Measurements from ENCODE around the gene RGS2. TPM values are rescaled to one million over a fixed set of nuclear protein-coding genes. Genes with fewer than 3 reads are reported as not detected.
A peak's percentile ranks its signal among the peaks of the same experiment; 100 is the strongest.

RGS2 gene
- total RNA-seq (168 and 196 TPM in 2 replicates), polyA plus RNA-seq (263 and 283 TPM in 2 replicates)

DNA sequence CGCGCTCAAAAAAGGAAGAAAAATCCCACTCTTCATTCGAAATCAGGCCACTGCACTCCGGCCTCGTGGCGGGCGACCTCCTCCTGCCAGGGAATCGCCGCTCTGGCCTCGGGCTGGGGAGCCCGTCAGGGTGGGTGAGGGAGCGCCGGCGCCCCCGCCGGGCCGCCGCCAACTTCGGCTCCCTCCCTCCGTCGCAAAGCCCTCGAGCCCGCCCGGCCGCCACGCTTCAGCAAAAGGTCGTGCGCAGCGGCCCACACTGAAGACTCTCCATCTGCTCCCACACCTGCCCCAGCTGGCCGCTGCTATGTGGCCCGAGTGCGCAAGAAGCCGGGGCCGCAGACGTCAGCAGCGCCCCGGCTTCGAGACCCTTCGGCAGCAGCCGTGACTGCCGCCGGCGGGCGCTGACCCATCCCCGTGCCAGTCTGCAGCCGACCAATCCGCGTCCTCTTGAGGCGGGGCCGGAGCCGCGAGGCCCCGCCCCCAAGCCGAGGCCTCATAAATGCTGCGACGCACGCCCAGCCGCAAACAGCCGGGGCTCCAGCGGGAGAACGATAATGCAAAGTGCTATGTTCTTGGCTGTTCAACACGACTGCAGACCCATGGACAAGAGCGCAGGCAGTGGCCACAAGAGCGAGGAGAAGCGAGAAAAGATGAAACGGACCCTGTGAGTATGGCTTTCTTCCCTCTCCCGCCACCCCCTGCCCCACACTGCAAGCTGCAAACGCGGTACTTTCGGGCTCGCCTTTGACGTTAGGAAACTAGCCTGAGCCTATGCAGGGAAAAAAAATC is at the start of gene RGS2:
TSS of gene RGS2 (plus strand) at position 522 of the 789 bp plus-strand sequence. CDS start at position 555, 33 bp downstream.
- peak within 1 kb of the TSS; percentile 90 for H3K27ac ChIP-seq
- H3K9me3 ChIP-seq (ENCODE audit: low read depth), result no peaks in the 10 kb centered on the region
- peak within 1 kb of the TSS; percentile 72 for H3K4me3 ChIP-seq
- peak within 1 kb of the TSS; percentile 62 for H2AFZ ChIP-seq
- H3K4me2 ChIP-seq, result peak within 1 kb of the TSS; percentile 87
- peaks cover 20% of the 10 kb centered on the region for H3K79me2 ChIP-seq
- H3K36me3 ChIP-seq (replicated peaks; ENCODE audit: insufficient read depth, low read depth), result peaks cover 10% of the 10 kb centered on the region
- peaks cover 15% of the 10 kb centered on the region for H3K4me1 ChIP-seq (ENCODE audit: insufficient read depth)
- WGBS (ENCODE audit: low lambda C conversion rate, missing lambda C conversion rate), result under 1% methylated on average over 66 of the region's 72 CpGs
- peak; percentile 30 for TF ChIP-seq CTCF (IDR thresholded peaks at IDR 0.05; ENCODE audit: poor library complexity)
- no peak for TF ChIP-seq EZH2 (IDR thresholded peaks at IDR 0.05; ENCODE audit: borderline replicate concordance)
- no peak for TF ChIP-seq EZH2phosphoT487 (IDR thresholded peaks at IDR 0.05; ENCODE audit: low read depth, severe bottlenecking, unreplicated experiment)
- H4K20me1 ChIP-seq (ENCODE audit: insufficient read depth, poor library complexity, severe bottlenecking), result peaks cover 14% of the 10 kb centered on the region
- peak; percentile 97 for DNase-seq (ENCODE audit: low spot score)
- no peaks in the 10 kb centered on the region for H3K9me2 ChIP-seq (replicated peaks; ENCODE audit: insufficient read depth)
- H3K27me3 ChIP-seq, result no peaks in the 10 kb centered on the region

GRCh38 chr1:192759104-192759503 is 49.7 kb upstream of the RGS2 start:
- Histone ChIP-seq H2AFZ (no peak overlapping the region), H3K9me3 (ENCODE audit: low read depth) (no peaks in the 10 kb centered on the region), H3K4me3 (no peak overlapping the region), H4K20me1 (ENCODE audit: insufficient read depth, poor library complexity, severe bottlenecking) (no peaks in the 10 kb centered on the region), H3K27ac (no peak overlapping the region), H3K36me3 (replicated peaks; ENCODE audit: insufficient read depth, low read depth) (no peaks in the 10 kb centered on the region), H3K4me1 (ENCODE audit: insufficient read depth) (no peaks in the 10 kb centered on the region), H3K9me2 (replicated peaks; ENCODE audit: insufficient read depth) (no peaks in the 10 kb centered on the region), H3K4me2 (no peak overlapping the region), H3K79me2 (no peaks in the 10 kb centered on the region), H3K27me3 (no peaks in the 10 kb centered on the region)
- TF ChIP-seq EZH2phosphoT487 (IDR thresholded peaks at IDR 0.05; ENCODE audit: low read depth, severe bottlenecking, unreplicated experiment) (no peak), CTCF (IDR thresholded peaks at IDR 0.05; ENCODE audit: poor library complexity) (no peak), EZH2 (IDR thresholded peaks at IDR 0.05; ENCODE audit: borderline replicate concordance) (no peak)
- WGBS (ENCODE audit: low lambda C conversion rate, missing lambda C conversion rate), result 80% methylated on average over 1 of the region's 1 CpG
- DNase-seq (ENCODE audit: low spot score), result no peak

GRCh38 chr1:192762265-192762664 is 46.6 kb upstream of the RGS2 start:
- Histone ChIP-seq H3K79me2 (no peaks in the 10 kb centered on the region), H3K27ac (no peak overlapping the region), H4K20me1 (ENCODE audit: insufficient read depth, poor library complexity, severe bottlenecking) (no peaks in the 10 kb centered on the region), H2AFZ (no peak overlapping the region), H3K27me3 (no peaks in the 10 kb centered on the region), H3K9me3 (ENCODE audit: low read depth) (no peaks in the 10 kb centered on the region), H3K4me2 (no peak overlapping the region), H3K4me1 (ENCODE audit: insufficient read depth) (no peaks in the 10 kb centered on the region), H3K36me3 (replicated peaks; ENCODE audit: insufficient read depth, low read depth) (no peaks in the 10 kb centered on the region), H3K4me3 (no peak overlapping the region), H3K9me2 (replicated peaks; ENCODE audit: insufficient read depth) (no peaks in the 10 kb centered on the region)
- TF ChIP-seq CTCF (IDR thresholded peaks at IDR 0.05; ENCODE audit: poor library complexity), result no peak
- TF ChIP-seq EZH2 (IDR thresholded peaks at IDR 0.05; ENCODE audit: borderline replicate concordance), result no peak
- no peak for TF ChIP-seq EZH2phosphoT487 (IDR thresholded peaks at IDR 0.05; ENCODE audit: low read depth, severe bottlenecking, unreplicated experiment)
- WGBS (ENCODE audit: low lambda C conversion rate, missing lambda C conversion rate), result 93% methylated on average over 4 of the region's 4 CpGs
- DNase-seq (ENCODE audit: low spot score), result no peak

All from hepatocyte (in vitro differentiated cells).